Stimulated activated CD4-positive, alpha-beta T cell treated with anti-CD3 and anti-CD28 coated beads, Interleukin-4, amount 100 ng/mL, for 24 hours (primary cell): ENCODE results near the gene SLC2A4.
A peak's percentile ranks its signal among the peaks of the same experiment; 100 is the strongest.

Source experiments
- DNase-seq: peaks from one replicate; pipeline ENCODE4 v3.0.0-alpha.2; 2020

The SLC2A4 gene

DNA sequence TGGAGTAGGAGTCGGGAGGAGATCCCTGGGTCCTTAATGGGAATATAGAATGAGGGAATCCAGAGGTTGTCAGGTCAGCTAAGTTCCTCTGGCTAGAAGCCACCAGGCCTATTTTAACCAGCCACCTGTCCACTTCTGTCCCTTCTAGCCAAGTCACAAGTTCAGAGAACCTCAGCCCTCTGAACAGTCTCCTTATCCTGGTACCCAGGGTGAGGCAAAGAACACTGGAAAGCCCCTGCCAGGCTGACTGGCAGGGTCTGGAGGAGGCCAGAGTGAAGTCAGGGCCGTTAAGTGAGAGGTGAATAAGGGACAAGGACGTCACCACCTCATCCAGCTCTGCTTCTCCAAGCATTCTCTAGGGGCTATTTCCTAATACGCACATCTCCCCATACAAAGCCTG is 32.7 kb upstream of the SLC2A4 start:
- DNase-seq = no peak

DNA sequence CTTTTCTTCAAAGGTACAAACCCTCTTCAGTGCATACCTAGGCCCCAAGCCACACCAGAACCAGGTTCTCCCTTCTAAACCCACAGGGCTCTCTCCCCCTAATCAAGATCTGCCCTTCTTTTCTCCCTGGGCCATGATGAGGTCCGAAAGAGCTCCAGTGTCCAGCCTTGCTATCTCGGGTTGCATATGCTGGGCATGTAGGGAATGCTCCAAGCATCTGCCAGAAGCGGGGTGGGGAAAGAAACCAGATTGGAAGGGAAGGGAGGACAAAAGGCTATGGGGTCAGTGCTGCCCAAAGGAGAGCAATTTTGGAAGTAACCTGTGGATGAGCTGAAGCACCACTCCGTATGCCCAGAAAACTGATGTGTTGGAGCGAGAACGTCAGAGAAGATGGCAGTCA is 32.3 kb upstream of the SLC2A4 start:
- DNase-seq = no peak

DNA sequence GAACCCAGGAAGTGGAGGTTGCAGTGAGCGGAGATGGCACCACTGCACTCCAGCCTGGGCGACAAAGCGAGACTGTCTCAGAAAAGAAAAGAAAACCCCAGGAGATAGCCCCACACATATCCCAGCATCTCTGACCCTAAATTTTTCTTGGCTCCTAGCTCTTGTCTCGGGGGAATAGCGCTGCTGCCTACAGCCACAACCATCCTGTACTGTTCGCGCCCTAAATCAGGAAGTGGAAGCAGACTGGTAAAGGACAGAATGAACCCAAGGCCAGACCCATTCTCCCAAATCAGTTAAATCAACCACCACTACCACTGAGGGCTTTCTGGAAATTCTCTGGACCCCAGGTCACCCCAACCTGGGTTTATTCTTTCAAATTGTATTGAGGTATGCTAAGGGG is 31.7 kb upstream of the SLC2A4 start:
- DNase-seq = no peak

DNA sequence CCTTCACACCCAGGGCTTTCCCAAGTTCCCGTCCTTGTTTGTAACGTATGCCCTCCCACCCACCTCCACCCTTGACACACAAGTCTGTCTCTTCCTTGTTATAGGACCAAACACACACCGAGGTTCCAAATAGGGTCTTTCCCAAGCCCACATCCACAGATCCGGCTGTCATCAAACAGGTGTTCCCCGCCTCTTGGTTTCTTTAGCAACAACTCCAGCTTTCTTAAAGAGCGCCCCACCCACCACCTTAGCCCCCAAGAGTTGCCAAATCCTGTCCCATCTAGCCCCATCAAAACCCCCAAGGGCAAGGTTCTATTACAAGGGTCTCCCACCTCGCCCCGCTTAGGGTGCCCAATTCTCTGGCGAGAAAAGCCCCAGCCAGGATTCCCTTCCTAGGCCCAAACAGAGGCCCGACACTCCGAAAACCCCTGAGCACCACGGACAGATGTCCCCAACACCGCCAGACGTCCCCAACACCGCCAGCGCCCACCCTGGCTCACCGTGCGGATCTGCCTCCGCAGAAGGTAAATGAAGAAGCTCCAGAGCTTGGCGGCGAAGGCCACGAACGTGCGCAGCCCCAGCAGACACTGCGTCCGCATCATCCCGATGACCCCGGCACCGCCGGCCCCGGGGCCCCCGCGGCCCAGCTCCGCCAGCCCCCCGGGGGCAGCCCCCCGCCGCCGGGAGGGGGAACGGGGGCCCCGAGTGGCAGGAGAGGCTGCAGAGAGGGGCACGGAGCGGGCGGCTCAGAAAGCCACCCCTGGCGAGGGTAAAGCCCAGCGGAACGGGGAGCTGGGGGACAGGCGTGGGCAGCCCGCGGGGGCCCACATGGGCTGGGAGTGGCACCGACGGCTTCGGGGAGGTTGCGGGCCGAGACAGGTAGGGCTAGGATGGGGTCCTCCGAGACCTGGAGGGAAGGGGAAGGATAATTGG is 30.6 kb upstream of the SLC2A4 start:
- no peak for DNase-seq

DNA sequence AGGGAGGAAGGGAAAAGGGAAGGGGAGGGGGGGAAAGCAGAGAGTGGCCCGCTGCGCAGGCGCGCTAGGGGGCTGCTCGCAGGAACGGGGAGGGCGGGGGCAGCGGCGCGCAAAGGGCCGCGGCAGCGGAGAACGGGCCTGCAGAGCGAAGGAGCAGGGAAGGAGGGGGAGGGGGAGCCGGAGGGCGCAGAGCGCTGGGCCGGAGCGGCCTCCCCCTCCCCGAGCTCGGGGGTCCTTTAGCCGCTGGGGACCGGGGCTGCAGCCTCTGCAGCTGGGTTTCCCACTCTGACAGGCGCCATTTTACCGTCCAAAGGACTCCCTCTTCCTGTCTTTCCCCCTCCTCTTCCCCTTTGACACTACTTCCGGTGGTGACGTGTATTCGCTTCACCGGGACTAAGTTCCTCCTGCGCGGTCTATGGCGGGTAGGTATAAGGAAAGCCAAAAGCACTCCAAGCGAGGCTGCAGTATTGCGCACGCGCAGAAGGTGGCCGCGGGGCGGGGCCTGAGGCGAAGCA is 29.8 kb upstream of the SLC2A4 start, which contains the start of gene CTDNEP1:
Gene CTDNEP1, minus strand, starts transcription at position 74 of the 515 bp plus-strand sequence. CDS start 438 bp downstream, outside the sequence.
- DNase-seq = peak; percentile 99

DNA sequence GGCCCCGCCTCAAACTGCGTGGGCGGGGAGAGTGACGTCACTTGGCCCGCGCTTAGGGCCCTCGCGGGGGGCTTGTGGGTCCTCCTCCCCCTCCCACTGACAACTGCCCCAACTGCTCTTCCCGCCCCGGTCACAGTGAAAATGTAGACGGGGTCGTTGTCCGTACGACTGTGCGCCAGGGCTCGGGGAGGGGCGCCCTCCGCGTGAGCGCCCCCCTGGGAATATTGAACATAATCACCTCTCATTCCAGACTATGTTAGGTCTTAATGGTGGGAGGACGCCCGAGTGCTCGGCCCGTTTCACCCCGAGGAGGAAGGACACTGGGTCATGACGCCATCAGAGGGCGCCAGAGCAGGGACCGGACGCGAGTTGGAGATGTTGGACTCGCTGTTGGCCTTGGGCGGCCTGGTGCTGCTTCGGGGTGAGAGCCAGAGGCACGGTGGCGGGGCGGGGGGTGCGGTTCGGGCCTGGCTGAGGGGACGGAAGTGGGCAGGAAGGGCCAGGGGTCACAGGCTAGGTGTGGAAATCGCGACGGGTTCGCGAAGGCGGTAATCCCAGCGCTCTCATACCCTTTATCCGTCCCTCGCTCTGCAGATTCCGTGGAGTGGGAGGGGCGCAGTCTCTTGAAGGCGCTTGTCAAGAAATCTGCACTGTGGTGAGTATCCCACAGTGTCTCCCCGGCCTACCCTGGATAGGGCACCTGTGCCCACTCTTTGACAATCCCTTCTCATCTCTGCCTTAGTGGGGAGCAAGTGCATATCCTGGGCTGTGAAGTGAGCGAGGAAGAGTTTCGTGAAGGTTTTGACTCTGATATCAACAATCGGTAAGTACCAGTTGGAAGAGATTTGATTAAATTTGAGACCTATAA is 29.1 kb upstream of the SLC2A4 start, which contains the start of gene ELP5:
Gene ELP5, plus strand, starts transcription at position 40 of the 868 bp plus-strand sequence. Its CDS starts 336 bp downstream, at position 376.
- peak; percentile 89 for DNase-seq

DNA sequence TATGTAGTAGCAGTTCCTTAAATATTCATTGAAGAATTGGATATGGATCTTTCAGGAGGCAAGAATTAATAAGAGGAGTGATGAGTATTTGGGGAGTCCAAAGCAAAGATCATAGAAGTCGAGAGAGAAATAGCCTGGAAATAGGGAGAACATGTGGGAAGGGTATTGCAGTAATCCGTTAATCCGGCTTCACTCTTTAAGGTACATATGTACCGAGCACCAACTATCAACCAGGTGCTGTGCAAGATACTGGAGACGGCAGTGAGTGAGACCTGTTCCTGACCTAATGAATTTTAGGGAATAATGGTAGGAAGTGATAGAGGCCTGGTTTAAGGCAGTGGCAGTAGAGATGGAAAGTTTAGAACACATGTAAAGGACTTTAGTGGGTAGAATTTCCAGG is 28.4 kb upstream of the SLC2A4 start:
- no peak for DNase-seq

DNA sequence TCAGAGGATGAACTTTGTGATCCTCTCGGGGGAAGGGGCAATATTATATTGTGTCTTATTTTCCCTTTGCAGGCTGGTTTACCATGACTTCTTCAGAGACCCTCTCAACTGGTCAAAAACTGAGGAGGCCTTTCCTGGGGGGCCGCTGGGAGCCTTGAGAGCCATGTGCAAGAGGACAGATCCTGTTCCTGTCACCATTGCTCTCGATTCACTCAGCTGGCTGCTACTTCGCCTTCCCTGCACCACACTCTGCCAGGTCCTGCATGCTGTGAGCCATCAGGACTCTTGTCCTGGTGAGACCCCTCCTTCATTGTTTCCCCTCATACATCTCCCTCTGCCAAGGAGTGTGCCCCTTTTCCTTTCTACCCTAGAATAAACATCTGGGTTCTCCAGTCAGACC is 27.0 kb upstream of the SLC2A4 start:
- no peak for DNase-seq

DNA sequence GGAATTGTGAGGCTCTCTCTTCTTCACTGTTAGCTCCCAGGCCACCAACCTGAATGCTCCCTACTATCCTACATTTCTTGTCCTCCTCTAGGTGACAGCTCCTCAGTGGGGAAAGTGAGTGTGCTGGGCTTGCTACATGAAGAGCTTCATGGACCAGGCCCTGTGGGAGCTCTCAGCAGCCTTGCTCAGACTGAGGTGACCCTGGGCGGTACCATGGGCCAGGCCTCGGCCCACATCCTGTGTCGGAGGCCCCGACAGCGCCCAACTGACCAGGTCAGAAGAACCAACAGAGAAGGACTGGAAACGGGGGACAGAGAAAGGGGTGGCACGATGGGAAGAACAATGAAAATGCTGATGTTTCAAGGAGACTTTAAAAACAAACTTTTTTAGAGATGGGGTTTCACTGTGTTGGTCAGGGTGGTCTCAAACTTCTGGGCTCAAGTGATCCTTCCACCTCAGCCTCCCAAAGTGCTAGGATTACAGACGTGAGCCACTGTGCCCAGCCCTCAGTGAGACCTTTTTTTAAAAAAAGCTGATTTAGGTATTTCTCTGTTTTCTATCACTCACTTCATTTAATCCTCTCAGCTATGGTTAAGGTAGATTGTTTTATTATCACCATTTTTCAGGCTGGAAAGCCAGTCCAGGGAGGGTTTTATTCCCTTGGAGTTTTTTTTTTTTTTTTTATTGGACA is 24.6 kb upstream of the SLC2A4 start:
- DNase-seq = no peak

DNA sequence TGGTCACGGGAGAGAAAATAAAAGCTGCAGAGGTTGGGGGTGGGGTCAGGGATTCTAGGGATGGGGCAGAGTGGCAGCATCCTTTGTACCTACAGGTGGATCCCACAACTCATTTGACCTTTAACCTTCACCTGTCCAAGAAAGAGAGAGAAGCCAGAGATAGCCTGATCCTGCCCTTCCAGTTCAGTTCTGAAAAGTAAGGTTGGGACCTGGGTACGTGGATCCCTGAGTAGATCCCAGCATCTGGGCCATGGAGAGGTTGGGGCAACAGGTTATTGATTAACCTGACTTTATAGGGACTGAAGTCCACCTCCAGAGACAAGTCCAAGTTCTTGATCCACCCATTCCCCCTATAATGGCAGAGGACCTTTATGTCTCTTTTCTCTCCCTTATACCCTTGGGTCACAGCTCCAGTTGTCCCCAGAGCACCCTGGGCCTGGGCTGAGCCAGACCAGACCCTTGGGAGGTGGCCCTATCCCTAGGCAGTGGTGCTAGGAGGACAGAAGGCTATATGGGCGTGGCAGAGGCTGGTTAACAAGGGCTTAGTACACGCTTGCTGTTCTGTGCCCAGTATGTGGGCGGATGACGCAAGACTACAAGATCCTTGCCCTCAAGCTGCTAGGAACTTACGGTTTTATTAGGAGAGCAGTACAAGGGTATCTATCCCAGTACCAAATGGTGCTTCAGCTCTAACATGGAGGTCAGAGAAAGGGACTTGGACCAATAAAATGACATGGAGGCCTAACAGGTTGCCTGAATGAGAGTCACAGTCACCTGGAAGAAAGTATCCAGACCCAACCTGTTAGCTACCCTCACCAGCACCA is 22.6 kb upstream of the SLC2A4 start:
- no peak for DNase-seq

DNA sequence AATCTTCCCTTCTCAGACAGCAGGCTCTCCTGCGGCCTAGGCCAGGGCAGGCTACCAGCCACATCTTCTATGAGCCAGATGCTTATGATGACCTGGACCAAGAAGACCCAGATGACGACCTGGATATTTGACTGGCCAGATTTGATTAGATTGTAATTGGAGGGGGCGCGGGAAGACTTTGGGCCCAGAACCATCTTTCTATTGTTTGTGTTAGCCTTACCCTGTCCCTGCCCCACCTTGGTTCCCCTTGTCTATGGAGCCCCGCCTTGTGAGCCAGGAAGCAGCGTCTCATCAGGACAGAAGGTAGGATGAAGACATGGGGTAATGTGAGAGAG is 22.0 kb upstream of the SLC2A4 start:
- DNase-seq = no peak

DNA sequence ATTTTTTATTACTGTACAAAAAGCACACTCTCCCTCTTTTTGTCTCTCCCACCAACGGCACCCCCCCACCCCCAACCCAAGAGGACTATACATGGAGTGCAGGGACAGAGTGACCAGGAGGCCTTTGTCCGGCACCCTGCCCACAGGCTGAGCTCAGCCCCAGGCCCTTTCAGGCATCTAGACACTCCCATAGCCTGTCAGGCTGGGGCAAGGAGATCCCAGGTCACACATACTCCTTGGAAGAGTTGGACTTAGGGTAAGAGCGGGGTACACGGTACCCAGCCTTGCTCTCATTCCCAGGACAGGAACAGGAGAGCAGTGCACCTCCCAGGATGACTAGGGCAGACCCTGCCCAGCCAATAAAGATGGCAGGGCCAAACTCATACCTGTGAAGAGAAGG is 21.4 kb upstream of the SLC2A4 start:
- DNase-seq = no peak

DNA sequence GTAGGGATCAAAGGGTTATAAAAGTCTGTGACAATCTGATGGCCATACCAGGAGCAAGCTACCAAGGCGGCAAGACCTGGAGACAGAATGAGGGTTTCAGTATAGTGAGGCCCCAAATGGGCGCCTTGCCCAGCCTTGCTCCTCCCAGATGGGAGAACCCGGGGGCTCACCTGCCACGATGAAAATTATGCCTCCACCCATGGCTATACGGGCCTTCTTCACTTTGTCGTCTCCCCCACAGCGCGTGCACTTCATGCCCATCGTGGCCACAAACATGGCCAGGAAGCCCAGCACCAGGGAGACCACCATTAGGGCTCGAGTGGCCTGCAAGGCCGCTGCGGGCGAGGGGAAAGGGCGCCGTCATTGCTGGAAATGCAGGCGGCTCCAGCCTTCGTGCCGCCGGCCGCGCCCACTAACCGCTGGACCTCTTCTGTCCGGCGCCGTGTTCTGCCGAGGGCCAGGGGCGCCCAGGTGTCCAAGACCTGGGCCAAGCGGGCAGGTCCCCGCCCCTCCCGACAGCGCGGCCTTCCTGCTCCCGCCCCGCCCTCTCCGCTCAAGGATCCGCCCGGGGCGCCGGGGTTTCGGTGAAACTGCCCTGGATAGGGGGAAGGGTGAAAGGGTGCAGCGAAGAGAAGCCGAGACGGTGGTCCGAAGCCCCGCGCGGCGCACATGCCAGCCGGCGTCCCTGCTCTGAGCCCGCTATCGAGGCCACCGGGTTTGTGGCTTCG is 20.7 kb upstream of the SLC2A4 start:
- DNase-seq = peak; percentile 33

DNA sequence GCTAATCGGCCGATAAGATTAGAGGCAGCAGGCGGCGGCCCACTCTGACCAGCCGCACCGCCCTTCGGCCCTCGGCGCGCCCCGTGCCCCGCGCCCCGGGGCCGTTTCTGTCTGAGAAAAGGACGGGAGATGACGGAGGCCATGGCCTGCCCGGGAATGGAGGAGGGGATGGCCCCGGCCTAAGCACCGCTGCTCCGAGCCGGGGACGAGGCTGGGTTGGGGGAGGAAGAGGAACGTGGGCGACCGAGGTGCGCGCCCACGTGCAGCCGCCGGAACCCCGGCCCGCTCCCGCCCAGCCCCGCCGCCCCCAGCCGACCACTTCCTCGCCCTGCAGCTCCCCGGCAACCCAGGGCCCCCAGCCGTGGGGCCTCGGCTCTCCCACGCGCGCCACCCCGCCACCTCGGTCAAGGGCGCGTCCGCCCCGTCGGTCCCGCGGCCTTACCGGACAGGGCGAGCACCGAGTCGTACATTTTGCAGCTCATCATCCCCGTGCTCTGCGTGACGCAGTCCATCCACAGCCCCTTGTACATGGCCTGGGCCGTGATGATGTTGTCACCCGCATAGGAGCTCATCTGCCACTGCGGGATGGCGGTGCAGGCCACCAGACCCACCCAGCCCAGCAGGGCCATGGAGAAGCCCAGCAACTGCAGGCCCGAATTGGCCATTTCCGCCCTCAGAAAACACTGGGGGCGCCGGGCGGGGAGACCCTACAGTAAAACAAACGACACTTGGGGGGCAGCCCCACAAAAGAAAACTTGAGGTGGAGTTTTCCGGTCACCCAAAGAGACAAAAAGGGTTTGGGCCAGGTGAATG is 19.9 kb upstream of the SLC2A4 start:
- DNase-seq = no peak

DNA sequence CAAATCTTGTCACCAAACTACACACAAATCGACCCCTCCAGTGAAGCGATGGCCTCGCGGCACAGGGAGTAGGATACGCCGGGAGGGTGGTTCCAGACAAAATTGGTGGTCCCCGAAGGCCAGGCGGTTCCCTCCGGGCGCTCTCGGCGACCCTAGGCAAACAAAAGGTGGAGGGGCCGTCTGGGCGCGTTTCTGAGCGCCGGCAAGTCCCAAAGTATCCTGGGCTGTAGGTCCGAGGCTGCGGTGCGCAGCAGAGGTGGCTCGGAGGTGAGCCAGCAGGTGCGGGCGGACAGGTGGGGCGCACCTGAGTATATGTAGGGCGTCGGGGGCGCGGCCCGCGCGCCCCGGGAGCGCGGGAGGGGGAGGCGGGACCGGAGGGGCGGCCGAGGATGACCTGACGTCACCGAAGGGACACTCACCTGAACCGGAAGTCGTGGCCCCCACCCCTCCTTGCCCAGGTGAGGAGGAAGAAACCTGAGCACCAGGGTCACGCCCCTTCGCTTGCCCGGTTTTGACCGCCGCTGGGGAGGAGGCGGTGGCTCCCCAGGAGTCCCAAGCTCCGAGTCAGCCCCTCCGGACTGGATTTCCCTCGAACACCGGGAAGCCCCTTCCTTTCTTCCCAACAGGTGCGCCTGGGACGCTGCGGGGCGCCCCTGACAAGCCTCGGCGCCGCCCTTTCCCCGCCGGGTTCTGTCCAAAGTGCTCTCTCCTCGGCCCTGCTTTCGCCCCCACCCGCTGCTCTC is 19.2 kb upstream of the SLC2A4 start, which contains the start of gene CLDN7:
Gene CLDN7, minus strand, starts transcription at position 287 of the 743 bp plus-strand sequence. CDS start 435 bp downstream, outside the sequence.
- DNase-seq = no peak

DNA sequence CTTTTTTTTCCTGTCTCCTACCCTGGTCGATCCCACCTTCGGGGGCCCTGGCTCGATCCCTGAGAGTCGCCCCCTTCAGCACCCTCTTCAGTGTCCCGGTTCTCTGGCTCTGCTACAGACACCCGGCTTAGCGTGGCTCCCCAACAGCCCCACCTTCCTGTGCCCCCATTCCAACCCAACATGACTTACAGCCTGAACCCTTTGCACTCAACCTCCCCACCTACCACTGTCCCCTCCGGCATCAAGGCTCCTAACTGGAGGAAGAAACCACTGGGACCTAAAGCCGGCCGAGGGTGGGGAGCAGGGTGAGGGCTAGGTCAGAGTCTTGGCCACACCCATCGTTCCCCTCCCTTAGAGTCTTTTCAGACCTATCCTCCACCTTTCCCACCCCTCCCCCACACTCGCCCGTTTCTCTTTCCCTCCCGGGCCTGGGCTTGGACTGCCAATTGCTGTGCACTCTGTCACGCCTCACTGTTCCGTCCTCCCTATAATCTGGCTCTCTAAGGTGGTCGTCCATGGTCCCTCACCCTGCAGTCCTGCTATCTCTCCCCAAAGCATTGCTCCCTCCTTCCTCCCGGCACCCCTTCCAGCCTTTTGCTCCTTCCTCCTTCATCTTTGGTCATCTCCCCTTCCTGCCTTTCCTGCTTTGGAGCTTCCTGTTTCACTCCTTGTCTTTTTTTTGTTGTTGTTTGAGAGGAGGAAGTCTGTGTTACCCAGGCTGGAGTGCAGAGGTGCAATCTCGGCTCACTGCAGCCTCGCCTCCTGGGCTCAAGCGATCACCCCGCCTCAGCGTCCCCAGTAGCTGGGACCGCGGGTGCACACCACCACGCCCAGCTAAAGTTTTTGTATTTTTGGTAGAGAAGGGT is 18.4 kb upstream of the SLC2A4 start:
- no peak for DNase-seq

DNA sequence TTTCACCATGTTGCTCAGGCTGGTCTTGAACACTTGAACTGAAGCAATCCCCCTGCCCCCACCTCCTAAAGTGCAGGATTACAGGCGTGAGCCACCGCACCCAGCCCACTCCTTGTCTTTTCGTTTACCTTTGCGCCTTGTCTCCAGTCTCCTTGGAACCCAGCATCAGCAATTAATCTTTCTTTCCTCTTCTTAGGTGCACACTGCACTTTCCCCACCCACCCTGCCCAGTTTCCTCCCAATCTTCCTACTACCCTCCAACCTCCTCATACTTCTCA is 17.8 kb upstream of the SLC2A4 start:
- no peak for DNase-seq

DNA sequence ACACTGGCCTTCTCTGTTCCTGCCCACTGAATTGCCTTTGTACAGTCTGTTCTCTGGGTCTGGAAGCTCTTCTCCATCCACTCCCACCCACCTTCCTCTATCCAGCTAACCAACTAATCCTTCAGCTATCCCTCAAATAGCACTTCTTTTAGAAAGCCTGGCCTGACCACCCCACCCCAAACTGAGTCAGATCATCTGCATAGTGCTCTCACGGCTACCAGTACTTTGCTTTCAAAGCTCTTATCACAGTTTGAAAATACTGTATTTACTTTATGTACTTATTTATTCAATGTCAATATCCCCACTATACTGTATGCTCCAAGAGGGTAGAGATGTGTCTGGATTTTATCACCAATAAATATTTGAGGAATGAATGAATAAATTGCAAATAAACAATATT is 14.7 kb upstream of the SLC2A4 start:
- no peak for DNase-seq

DNA sequence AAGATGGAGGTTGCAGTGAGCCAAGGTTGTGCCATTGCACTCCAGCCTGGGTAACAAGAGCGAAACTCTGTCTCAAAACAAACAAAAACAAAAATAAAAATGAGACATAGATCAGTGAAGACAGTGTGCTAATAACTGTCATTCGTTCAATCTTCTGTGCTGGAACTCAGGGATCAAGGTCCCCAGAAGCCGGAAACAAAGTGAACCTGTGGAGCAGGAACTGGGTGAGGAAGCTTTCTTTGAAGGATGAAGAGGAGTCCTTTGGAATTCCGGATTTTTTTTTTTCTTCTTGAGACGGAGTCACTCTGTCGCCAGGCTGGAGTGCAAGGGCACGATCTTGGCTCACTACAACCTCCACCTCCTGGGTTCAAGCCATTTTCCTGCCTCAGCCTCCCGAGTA is 2.1 kb upstream of the SLC2A4 start:
- no peak for DNase-seq
